CD4-positive, alpha-beta memory T cell (primary cell): ENCODE measurements around the gene CTNNA2. TPM values are rescaled to one million over a fixed set of nuclear protein-coding genes. Genes with fewer than 3 reads are reported as not detected.

Experiments used
- CTCF ChIA-PET: fragments of 350-600 bp; sonication (Branson Sonifier 250); formaldehyde crosslinking; loops from one replicate; lab custom pipeline; 2021; ENCODE audit warnings: inconsistent platforms; ENCODE audit not compliant: partially characterized antibody; lab: Charles Lee
- POLR2A ChIA-PET: fragments of 350-600 bp; sonication (Branson Sonifier 250); formaldehyde crosslinking; loops from one replicate; lab custom pipeline; 2021; ENCODE audit not compliant: partially characterized antibody; lab: Charles Lee
- DNase-seq, 5 donors: peaks; one replicate each; pipeline versions ENCODE4 v3.0.0 to v3.0.0-alpha.2; 2020 to 2022; ENCODE audit warnings: mixed read lengths in 1 of 5
- H3K27ac ChIP-seq: one replicate; pipeline ENCODE4 v1.7.0; 2013; ENCODE audit warnings: low read depth, low read length
- H3K27me3 ChIP-seq: 2 replicates; pipeline ENCODE4 v1.7.0; 2013; ENCODE audit warnings: mild to moderate bottlenecking, low read length, moderate library complexity; ENCODE audit not compliant: insufficient read depth
- H3K36me3 ChIP-seq: 2 replicates; pipeline ENCODE4 v1.7.0; 2013; ENCODE audit warnings: mild to moderate bottlenecking, low read length, moderate library complexity; ENCODE audit not compliant: insufficient read depth
- H3K4me1 ChIP-seq: 2 replicates; pipeline ENCODE4 v1.7.0; 2013; ENCODE audit warnings: mild to moderate bottlenecking, low read length, moderate library complexity; ENCODE audit not compliant: insufficient read depth
- H3K4me3 ChIP-seq, 2 donors: one replicate each; pipeline ENCODE4 v1.7.0; 2013; ENCODE audit warnings: low read length in 2 of 2, mild to moderate bottlenecking in 1 of 2
- H3K9me3 ChIP-seq, 2 donors: one replicate each; pipeline ENCODE4 v1.7.0; 2013; ENCODE audit warnings: low read length in 2 of 2, control low read depth in 1 of 2; ENCODE audit not compliant: control insufficient read depth in 1 of 2
- H3K27ac Mint-ChIP-seq, 7 donors: one replicate each; pipeline ENCODE4 v1.8.0; 2020 to 2021; ENCODE audit warnings: mixed read lengths in 7 of 7, mild to moderate bottlenecking in 6 of 7, inconsistent platforms in 3 of 7, moderate library complexity in 3 of 7
- H3K27me3 Mint-ChIP-seq, 2 donors: one replicate each; pipeline ENCODE4 v1.8.0; 2020 to 2021; ENCODE audit warnings: mixed read lengths in 2 of 2
- H3K36me3 Mint-ChIP-seq, 2 donors: one replicate each; pipeline ENCODE4 v1.8.0; 2020 to 2021; ENCODE audit warnings: mixed read lengths in 2 of 2, inconsistent platforms in 1 of 2, mild to moderate bottlenecking in 1 of 2
- H3K4me1 Mint-ChIP-seq, 4 donors: one replicate each; pipeline ENCODE4 v1.8.0; 2020 to 2021; ENCODE audit warnings: mixed read lengths in 4 of 4, mild to moderate bottlenecking in 1 of 4
- H3K4me3 Mint-ChIP-seq, 8 donors: one replicate each; pipeline ENCODE4 v1.8.0; 2020 to 2021; ENCODE audit warnings: mixed read lengths in 8 of 8, mild to moderate bottlenecking in 7 of 8, moderate library complexity in 6 of 8, inconsistent platforms in 3 of 8
- H3K9me3 Mint-ChIP-seq, 8 donors: one replicate each; pipeline ENCODE4 v1.8.0; 2020 to 2021; ENCODE audit warnings: mixed read lengths in 8 of 8, mild to moderate bottlenecking in 5 of 8, inconsistent platforms in 3 of 8, moderate library complexity in 1 of 8
- intact Hi-C: fragments of 100-400 bp; cut with micrococcal nuclease; formaldehyde crosslinking; loops from one replicate; pipeline ENCODE4 v1.15.1; 2023
- polyA plus RNA-seq, 2 donors: library from polyadenylated mRNA; unstranded; fragments of 300-500 nt; fragmentation: Illumina TruSeq; gene quantifications; one replicate each; pipeline ENCODE4 v1.2.3, GENCODE V29; 2021
- total RNA-seq, 2 experiments: library from RNA; stranded (reverse); gene quantifications; one replicate each; pipeline ENCODE4 v1.2.3, GENCODE V29; 2021

Gene CTNNA2
- total and polyA plus RNA-seq, 4 experiments from 2014 or later = not detected

DNA sequence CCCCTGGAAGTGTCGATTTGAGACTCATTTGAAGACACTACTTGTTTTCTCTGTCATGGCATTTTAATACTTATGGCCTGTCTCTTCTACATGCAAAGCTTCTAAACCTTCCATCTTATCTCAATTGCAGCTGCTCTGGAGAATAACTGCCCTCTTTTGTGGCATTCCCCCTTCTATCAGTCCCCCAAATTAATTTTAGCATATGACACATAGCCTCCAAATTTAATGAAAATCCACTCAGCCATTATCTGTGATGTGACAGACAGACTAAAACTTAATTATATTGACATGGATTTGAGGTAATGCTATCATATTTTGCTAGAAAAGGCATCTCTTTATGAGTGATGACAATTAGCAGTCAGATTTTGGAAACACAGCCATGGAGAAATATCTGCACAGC is 720.5 kb downstream of the CTNNA2 start:
- H3K4me1 ChIP-seq = no peaks in the 10 kb centered on the region
- no peaks in the 10 kb centered on the region for H3K36me3 Mint-ChIP-seq
- DNase-seq = no peak
- peaks cover 0 to 6% (median 3%) of the 10 kb centered on the region in 8 donors for H3K9me3 Mint-ChIP-seq
- H3K36me3 ChIP-seq = no peaks in the 10 kb centered on the region
- CTCF ChIA-PET = no interaction called here
- no peak overlapping the region for H3K4me3 Mint-ChIP-seq
- no peak overlapping the region for H3K4me3 ChIP-seq
- no peaks in the 10 kb centered on the region for H3K27me3 Mint-ChIP-seq
- no peaks in the 10 kb centered on the region for H3K27me3 ChIP-seq
- POLR2A ChIA-PET = no interaction called here
- H3K27ac ChIP-seq = no peak overlapping the region
- no peak overlapping the region for H3K27ac Mint-ChIP-seq
- H3K4me1 Mint-ChIP-seq = no peaks in the 10 kb centered on the region
- H3K9me3 ChIP-seq = no peaks in the 10 kb centered on the region
- intact Hi-C loops = no loop called here

DNA sequence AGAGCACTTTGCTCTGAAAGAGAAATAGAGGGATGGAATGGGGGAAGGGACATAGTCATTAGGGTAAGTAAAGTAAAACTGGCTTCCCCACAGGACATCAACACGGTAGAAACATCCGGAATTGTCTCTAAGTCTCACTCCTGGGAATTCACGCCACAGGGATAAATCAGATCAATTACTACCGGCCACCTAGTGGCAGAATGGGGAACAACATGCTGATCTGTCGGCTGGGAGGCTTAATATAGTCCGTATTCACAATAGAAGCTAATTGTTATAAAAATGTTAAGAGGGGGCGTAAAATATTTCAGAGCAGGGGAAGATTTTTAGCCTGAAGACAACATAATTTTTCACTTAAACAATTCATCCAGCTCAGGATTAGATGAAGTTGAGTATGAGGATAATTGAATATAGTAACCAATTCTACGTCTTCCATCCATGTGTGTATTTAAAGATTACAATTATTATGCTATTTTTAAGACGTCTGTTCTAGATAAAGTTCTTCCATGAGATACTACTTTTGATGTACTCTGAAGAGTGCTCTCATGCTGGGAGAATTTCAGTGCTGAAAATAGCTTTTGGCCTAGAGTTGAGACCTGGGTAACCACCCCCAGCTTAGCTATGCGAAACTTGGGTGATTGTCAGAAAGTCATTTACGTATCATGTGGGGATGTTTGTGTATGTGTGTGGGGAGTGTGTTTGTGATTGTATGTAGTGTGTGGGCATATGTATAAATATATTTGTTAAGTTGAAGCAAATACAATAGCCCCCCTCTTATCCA is 726.0 kb downstream of the CTNNA2 start:
- Histone ChIP-seq H3K4me1 (no peaks in the 10 kb centered on the region), H3K27ac (no peak overlapping the region), H3K36me3 (no peaks in the 10 kb centered on the region), H3K27me3 (no peaks in the 10 kb centered on the region), H3K4me3 (no peak overlapping the region), H3K9me3 (no peaks in the 10 kb centered on the region)
- intact Hi-C loops = no loop called here
- Mint-ChIP-seq H3K27ac (no peak overlapping the region), H3K9me3 (peaks cover 0 to 7% (median 3%) of the 10 kb centered on the region in 8 donors), H3K36me3 (no peaks in the 10 kb centered on the region), H3K27me3 (peaks cover 0 to 2% of the 10 kb centered on the region in 2 donors), H3K4me3 (no peak overlapping the region), H3K4me1 (no peaks in the 10 kb centered on the region)
- no peak for DNase-seq
- POLR2A ChIA-PET = no interaction called here
- CTCF ChIA-PET = interaction anchor here (1.3 to 1.4 kb wide), 3 partner anchors 8 to 17 kb away, joined by 3 to 6 read pairs (median 4); no protein-coding TSS in a partner anchor

DNA sequence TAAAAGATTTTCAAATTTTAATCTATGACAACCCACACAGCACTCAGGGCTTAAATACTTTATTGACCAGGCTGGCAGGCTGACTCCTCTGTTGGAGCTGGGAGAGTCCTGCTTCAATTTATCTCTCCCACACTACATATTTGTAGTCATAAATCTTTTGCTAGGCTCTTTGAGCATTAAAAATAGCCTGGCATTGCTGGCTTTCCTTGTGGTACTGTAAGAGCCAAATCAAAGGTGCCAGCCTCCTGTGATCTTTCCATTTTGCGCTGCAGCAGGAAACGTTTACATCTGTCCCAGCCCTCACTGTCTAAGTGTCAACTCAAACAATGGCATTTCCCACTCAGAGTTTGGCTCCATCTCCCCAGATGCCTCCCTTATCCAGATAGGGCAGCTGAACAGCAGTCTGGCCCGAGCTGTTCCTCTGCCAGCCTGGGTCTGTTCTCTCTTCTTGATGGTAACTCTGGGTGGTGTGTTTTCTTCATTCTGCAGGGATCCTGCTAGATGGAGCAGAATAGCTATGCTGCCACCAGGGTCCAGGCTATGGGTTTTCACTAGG is 729.6 kb downstream of the CTNNA2 start:
- Histone ChIP-seq H3K36me3 (no peaks in the 10 kb centered on the region), H3K4me1 (no peaks in the 10 kb centered on the region), H3K9me3 (no peaks in the 10 kb centered on the region), H3K4me3 (no peak overlapping the region), H3K27me3 (no peaks in the 10 kb centered on the region), H3K27ac (no peak overlapping the region)
- ChIA-PET CTCF (no interaction called here), POLR2A (no interaction called here)
- H3K4me1 Mint-ChIP-seq = peaks cover 0 to 3% (median 1%) of the 10 kb centered on the region in 4 donors
- intact Hi-C loops = no loop called here
- no peak overlapping the region for H3K4me3 Mint-ChIP-seq
- H3K27me3 Mint-ChIP-seq = peaks cover 0 to 2% of the 10 kb centered on the region in 2 donors
- H3K27ac Mint-ChIP-seq = no peak overlapping the region
- H3K36me3 Mint-ChIP-seq = no peaks in the 10 kb centered on the region
- DNase-seq = no peak
- H3K9me3 Mint-ChIP-seq = peaks cover 0 to 3% (median 2%) of the 10 kb centered on the region in 8 donors

DNA sequence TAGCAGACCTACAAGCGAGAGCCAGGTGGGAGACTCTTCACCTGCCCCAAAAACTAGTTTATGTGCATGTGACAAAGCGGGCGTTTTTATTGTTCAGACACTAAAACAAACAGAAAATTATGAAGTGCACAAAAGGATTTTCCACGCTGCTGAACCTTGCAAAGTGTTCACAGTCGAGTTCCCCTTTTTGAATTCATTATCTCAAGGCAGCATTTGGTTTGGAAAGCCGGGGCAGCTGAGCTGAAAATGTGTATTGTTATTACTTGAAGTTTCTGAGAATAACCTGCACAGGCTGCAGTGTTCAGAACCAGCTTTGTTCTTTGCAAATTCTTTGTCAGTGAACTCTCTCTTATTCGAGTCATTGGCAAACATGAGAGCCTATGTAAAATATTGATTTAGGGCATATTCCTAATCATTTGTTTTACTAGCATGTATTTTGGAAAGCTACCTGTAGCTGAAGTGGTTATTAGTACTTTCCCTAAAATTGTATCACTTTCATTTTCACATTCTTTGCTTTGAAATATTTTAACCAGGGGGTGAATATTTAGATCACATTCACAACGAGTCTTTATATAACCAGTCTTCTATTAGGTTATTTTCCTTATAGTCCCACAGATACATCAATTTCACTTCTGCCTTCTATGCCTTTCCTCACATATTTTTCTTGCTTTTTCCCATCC is 732.2 kb downstream of the CTNNA2 start:
- H3K4me1 ChIP-seq = no peaks in the 10 kb centered on the region
- no peaks in the 10 kb centered on the region for H3K36me3 Mint-ChIP-seq
- no peak overlapping the region for H3K27ac ChIP-seq
- no peak overlapping the region for H3K4me3 ChIP-seq
- ChIA-PET CTCF (no interaction called here), POLR2A (no interaction called here)
- no peaks in the 10 kb centered on the region for H3K27me3 ChIP-seq
- peaks cover 0 to 2% of the 10 kb centered on the region in 2 donors for H3K27me3 Mint-ChIP-seq
- H3K4me1 Mint-ChIP-seq = peaks cover 0 to 3% (median 1%) of the 10 kb centered on the region in 4 donors
- DNase-seq = no peak
- intact Hi-C loops = no loop called here
- no peaks in the 10 kb centered on the region for H3K36me3 ChIP-seq
- peaks cover 0 to 6% (median under 1%) of the 10 kb centered on the region in 8 donors for H3K9me3 Mint-ChIP-seq
- H3K27ac Mint-ChIP-seq = peak overlapping the region in 1 of 7 donors; percentile 36
- no peaks in the 10 kb centered on the region for H3K9me3 ChIP-seq
- peak overlapping the region in 2 of 8 donors; percentile 2 to 39 for H3K4me3 Mint-ChIP-seq

DNA sequence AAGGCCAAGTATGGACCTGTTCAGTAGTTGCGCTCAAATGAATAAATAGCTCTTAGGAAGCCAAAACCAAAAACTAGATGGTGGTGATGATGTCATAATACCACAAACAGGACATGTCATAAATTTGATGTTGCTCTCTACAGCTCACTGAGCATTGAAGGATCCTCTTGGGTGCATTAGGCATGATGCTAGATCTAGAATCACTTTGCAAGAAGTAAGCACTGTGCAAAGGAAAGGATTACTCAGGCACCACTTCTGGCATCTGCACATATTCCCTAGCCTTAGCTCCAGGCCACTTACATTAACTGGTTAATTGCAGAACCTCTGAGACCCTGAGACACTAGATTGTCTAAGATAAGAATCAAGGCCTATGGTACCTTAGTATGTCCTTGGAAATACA is 733.7 kb downstream of the CTNNA2 start:
- Mint-ChIP-seq H3K9me3 (peaks cover 0 to 3% (median 0%) of the 10 kb centered on the region in 8 donors), H3K4me3 (no peak overlapping the region), H3K4me1 (peaks cover 0 to 3% (median 1%) of the 10 kb centered on the region in 4 donors), H3K27ac (no peak overlapping the region), H3K27me3 (no peaks in the 10 kb centered on the region), H3K36me3 (no peaks in the 10 kb centered on the region)
- POLR2A ChIA-PET = interaction anchor here (0.7 kb wide), 1 partner anchor 213 kb away, joined by 3 read pairs; no protein-coding TSS in a partner anchor
- Histone ChIP-seq H3K27me3 (no peaks in the 10 kb centered on the region), H3K36me3 (no peaks in the 10 kb centered on the region), H3K9me3 (no peaks in the 10 kb centered on the region), H3K4me1 (no peaks in the 10 kb centered on the region), H3K4me3 (no peak overlapping the region), H3K27ac (no peak overlapping the region)
- intact Hi-C loops = no loop called here
- CTCF ChIA-PET = interaction anchor here (1.3 kb wide), 1 partner anchor 8 kb away, joined by 4 read pairs; no protein-coding TSS in a partner anchor
- no peak for DNase-seq

DNA sequence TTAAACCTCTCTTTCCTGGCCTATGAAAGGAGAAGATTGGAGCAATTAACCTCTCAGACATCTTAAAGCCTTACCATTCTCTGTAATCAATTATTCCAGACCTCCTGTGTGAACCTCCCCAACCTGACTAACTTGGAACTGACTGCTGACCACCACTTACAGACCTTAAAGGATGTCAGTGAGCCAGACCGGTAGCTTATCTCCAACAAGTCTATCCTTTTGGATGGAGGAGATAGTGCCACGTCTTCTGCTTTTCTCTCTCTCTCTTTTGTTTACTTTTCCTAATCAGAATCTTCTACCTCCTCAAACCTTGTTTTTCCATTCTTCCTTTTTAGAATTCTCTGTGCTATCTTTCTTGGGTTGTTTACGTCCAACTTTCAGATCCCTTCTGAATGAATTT is 734.5 kb downstream of the CTNNA2 start:
- H3K4me1 Mint-ChIP-seq = peaks cover 0 to 3% (median 1%) of the 10 kb centered on the region in 4 donors
- H3K27ac Mint-ChIP-seq = no peak overlapping the region
- Histone ChIP-seq H3K9me3 (no peaks in the 10 kb centered on the region), H3K27me3 (no peaks in the 10 kb centered on the region), H3K4me3 (no peak overlapping the region), H3K4me1 (no peaks in the 10 kb centered on the region), H3K36me3 (no peaks in the 10 kb centered on the region), H3K27ac (no peak overlapping the region)
- ChIA-PET CTCF (interaction anchor here (1.3 kb wide), 1 partner anchor 9 kb away, joined by 4 read pairs; no protein-coding TSS in a partner anchor), POLR2A (no interaction called here)
- DNase-seq = no peak
- no peaks in the 10 kb centered on the region for H3K27me3 Mint-ChIP-seq
- H3K4me3 Mint-ChIP-seq = no peak overlapping the region
- H3K9me3 Mint-ChIP-seq = peaks cover 0 to 3% (median 0%) of the 10 kb centered on the region in 8 donors
- no peaks in the 10 kb centered on the region for H3K36me3 Mint-ChIP-seq
- intact Hi-C loops = no loop called here

DNA sequence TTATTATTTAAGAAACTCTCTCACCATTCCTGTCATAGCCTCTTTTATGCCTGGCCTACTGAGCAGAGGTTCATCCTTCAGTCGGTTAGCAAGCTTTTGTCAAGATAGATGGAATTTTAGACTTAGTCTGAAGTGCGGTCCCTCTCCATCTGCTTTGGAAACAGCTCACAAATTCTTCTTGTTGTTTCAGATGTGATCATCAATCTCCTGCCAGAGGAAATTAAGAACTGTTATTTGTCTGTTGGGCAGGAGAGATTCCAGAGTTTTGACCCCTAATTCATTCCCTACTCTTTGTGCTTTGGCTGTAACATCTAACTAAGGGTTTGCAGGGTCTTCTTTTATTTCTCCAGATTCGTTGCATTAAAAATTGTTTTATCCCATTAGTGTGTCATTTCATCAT is 735.3 kb downstream of the CTNNA2 start:
- CTCF ChIA-PET = no interaction called here
- Mint-ChIP-seq H3K27ac (no peak overlapping the region), H3K36me3 (no peaks in the 10 kb centered on the region), H3K9me3 (peaks cover 0 to 4% (median 0%) of the 10 kb centered on the region in 8 donors), H3K4me1 (peaks cover 0 to 3% (median 1%) of the 10 kb centered on the region in 4 donors), H3K27me3 (no peaks in the 10 kb centered on the region), H3K4me3 (no peak overlapping the region)
- no peak for DNase-seq
- Histone ChIP-seq H3K9me3 (no peaks in the 10 kb centered on the region), H3K4me3 (no peak overlapping the region), H3K36me3 (no peaks in the 10 kb centered on the region), H3K4me1 (no peaks in the 10 kb centered on the region), H3K27ac (no peak overlapping the region), H3K27me3 (no peaks in the 10 kb centered on the region)
- POLR2A ChIA-PET = no interaction called here
- intact Hi-C loops = no loop called here
